Transverse colon (tissue), 4 donors: ENCODE results near the gene TCERG1L. TPM values are rescaled to one million over a fixed set of nuclear protein-coding genes. Genes with fewer than 3 reads are reported as not detected.

Experiments used
- DNase-seq: peaks from one replicate; pipeline ENCODE4 v3.0.0-alpha.2; 2019
- H3K27ac ChIP-seq, 4 donors: fragments of 200-600 bp; sonication (generic); 2 replicates each; pipeline ENCODE4 v1.5.1; 2016 to 2018; ENCODE audit warnings: inconsistent platforms in 4 of 4
- H3K27me3 ChIP-seq: fragments of 200-600 bp; sonication (generic); 2 replicates; pipeline ENCODE4 v1.5.1; 2017; ENCODE audit warnings: inconsistent platforms
- H3K36me3 ChIP-seq, 4 donors: fragments of 200-600 bp; sonication (generic); 2 replicates each; pipeline ENCODE4 v1.5.1; 2017 to 2019; ENCODE audit warnings: inconsistent platforms in 4 of 4
- H3K4me1 ChIP-seq, 4 donors: fragments of 200-600 bp; sonication (generic); 2 replicates each; pipeline ENCODE4 v1.5.1; 2017 to 2020; ENCODE audit warnings: inconsistent platforms in 4 of 4
- H3K4me3 ChIP-seq, 4 donors: fragments of 200-600 bp; sonication (generic); 1 replicate in 1 of 4; 2 replicates in 3 of 4; pipeline versions ENCODE4 v1.5.1 to v1.6.1; 2017 to 2019; ENCODE audit warnings: inconsistent platforms in 4 of 4
- H3K9me3 ChIP-seq, 2 donors: fragments of 200-600 bp; sonication (generic); 2 replicates each; pipeline ENCODE4 v1.5.1; 2017 to 2019; ENCODE audit warnings: inconsistent platforms in 2 of 2
- CTCF ChIP-seq, 5 experiments: fragments of 200-600 bp in 3 of 5; fragments of 450-650 bp in 2 of 5; sonication (generic) in 3 of 5; IDR thresholded peaks; 1 replicate in 2 of 5; 2 replicates in 3 of 5; pipeline ENCODE4 v1.5.1; 2016 to 2017; ENCODE audit warnings: antibody characterized with exemption in 5 of 5, inconsistent platforms in 3 of 5, mild to moderate bottlenecking in 2 of 5, moderate library complexity in 1 of 5
- EP300 ChIP-seq: sonication (generic); formaldehyde crosslinking; IDR thresholded peaks from one replicate; pipeline ENCODE4 v1.6.1; 2017; ENCODE audit warnings: antibody characterized with exemption, low read depth
- POLR2A ChIP-seq: fragments of 450-650 bp; IDR thresholded peaks from one replicate; pipeline ENCODE4 v1.6.1; 2016; ENCODE audit warnings: antibody characterized with exemption, mild to moderate bottlenecking, moderate library complexity
- POLR2AphosphoS5 ChIP-seq, 3 donors: sonication (generic); formaldehyde crosslinking; IDR thresholded peaks; one replicate each; pipeline ENCODE4 v1.6.1; 2016; ENCODE audit warnings: antibody characterized with exemption in 3 of 3
- WGBS, 2 donors: methylation state at CpG; one replicate each; pipeline ENCODE4 v1.1.5; 2018; ENCODE audit warnings: low coverage in 1 of 2; 5-methylcytosine and 5-hydroxymethylcytosine counted together
- in situ Hi-C, 4 donors: fragments of 200-750 bp; cut with MboI; loops; one replicate each; pipeline versions ENCODE4 v1.15.0 to v1.15.1; 2017; ENCODE audit warnings: low sequenced_read_pairs in 3 of 4, low pct_ligation_motif_present in 1 of 4, low pct_unique_long_range_greater_than_20kb in 1 of 4
- intact Hi-C: fragments of 100-400 bp; cut with DNase I; formaldehyde crosslinking; loops from one replicate; pipeline ENCODE4 v1.15.1; 2023; ENCODE audit warnings: low total_unique reads
- total RNA-seq, 4 donors: library from RNA; depleted of rRNA; stranded (reverse); fragments of >200 nt; gene quantifications; one replicate each; pipeline ENCODE4 v1.1.0, GENCODE V29; 2016

TCERG1L gene
- total RNA-seq, 4 donors from 2014 or later, result 0.16 TPM; not detected in 3

GRCh38 chr10:131271966-131272365, 39.6 kb downstream of the TCERG1L start:
- Histone ChIP-seq H3K4me3 (no peak overlapping the region), H3K27ac (no peak overlapping the region), H3K9me3 (no peaks in the 10 kb centered on the region), H3K4me1 (no peaks in the 10 kb centered on the region), H3K36me3 (no peaks in the 10 kb centered on the region), H3K27me3 (no peaks in the 10 kb centered on the region)
- intact Hi-C loops, result no loop called here
- in situ Hi-C loops, result no loop called here
- DNase-seq, result no peak
- TF ChIP-seq EP300 (no peak), CTCF (IDR thresholded peaks at IDR 0.05) (no peak), POLR2AphosphoS5 (IDR thresholded peaks at IDR 0.05) (no peak), POLR2A (no peak)
- WGBS, 2 donors, result 94% methylated on average over 12 of the region's 12 CpGs; no CpG with 5 or more reads in 1 of the 2 donors

GRCh38 chr10:131271195-131271880, 40.2 kb downstream of the TCERG1L start:
- H3K27me3 ChIP-seq, result no peaks in the 10 kb centered on the region
- no peaks in the 10 kb centered on the region for H3K36me3 ChIP-seq
- 40 to 78% methylated on average over 2 to 13 of the region's 13 CpGs for WGBS, 2 donors
- no peaks in the 10 kb centered on the region for H3K9me3 ChIP-seq
- H3K27ac ChIP-seq, result no peak overlapping the region
- in situ Hi-C loops, result no loop called here
- H3K4me3 ChIP-seq, result no peak overlapping the region
- intact Hi-C loops, result no loop called here
- TF ChIP-seq POLR2A (no peak), EP300 (no peak), POLR2AphosphoS5 (IDR thresholded peaks at IDR 0.05) (no peak), CTCF (IDR thresholded peaks at IDR 0.05) (no peak)
- DNase-seq, result no peak
- H3K4me1 ChIP-seq, result no peaks in the 10 kb centered on the region

- intact Hi-C loops, result no loop called here
- WGBS, 2 donors, result 61 to 78% methylated on average over 6 to 15 of the region's 16 CpGs
- in situ Hi-C loops, result no loop called here
These were observed 40.9 kb downstream of the TCERG1L start for GRCh38 chr10:131270461-131271190.

More at GRCh38 chr10:131270461-131271190, 40.9 kb downstream of the TCERG1L start:
- H3K27ac ChIP-seq, result no peak overlapping the region
- no peaks in the 10 kb centered on the region for H3K4me1 ChIP-seq
- no peaks in the 10 kb centered on the region for H3K9me3 ChIP-seq
- no peak overlapping the region for H3K4me3 ChIP-seq
- TF ChIP-seq POLR2A (no peak), POLR2AphosphoS5 (IDR thresholded peaks at IDR 0.05) (no peak), EP300 (no peak), CTCF (IDR thresholded peaks at IDR 0.05) (no peak)
- H3K36me3 ChIP-seq, result no peaks in the 10 kb centered on the region
- no peaks in the 10 kb centered on the region for H3K27me3 ChIP-seq
- DNase-seq, result no peak
